Activated T-helper 1 cell treated with anti-CD3 and anti-CD28 coated beads, Interleukin-12 subunit alpha, Interleukin-12 subunit beta, Interleukin-2, Interleukin-4 antibody, amounts not matched to agents 30 ng/mL and 10 ng/mL and 1 ng/mL, durations not matched to agents 14 hours and 24 hours and 36 hours (primary cell): Measurements from ENCODE around the gene TRABD2B. TPM values are rescaled to one million over a fixed set of nuclear protein-coding genes. Genes with fewer than 3 reads are reported as not detected.

Source experiments
- DNase-seq: peaks from one replicate; pipeline ENCODE4 v3.0.0; 2021; ENCODE audit warnings: low spot score
- H3K27ac Mint-ChIP-seq: one replicate; pipeline ENCODE4 v1.8.0; 2021; ENCODE audit warnings: mild to moderate bottlenecking, mixed read lengths
- H3K27me3 Mint-ChIP-seq: one replicate; pipeline ENCODE4 v1.8.0; 2022; ENCODE audit warnings: mild to moderate bottlenecking, moderate library complexity, mixed read lengths; ENCODE audit not compliant: insufficient read depth
- H3K36me3 Mint-ChIP-seq: one replicate; pipeline ENCODE4 v1.8.0; 2021; ENCODE audit warnings: low read depth, mixed read lengths
- H3K4me1 Mint-ChIP-seq: one replicate; pipeline ENCODE4 v1.8.0; 2021; ENCODE audit warnings: low read depth, mixed read lengths
- H3K4me3 Mint-ChIP-seq: one replicate; pipeline ENCODE4 v1.8.0; 2021; ENCODE audit warnings: mild to moderate bottlenecking, moderate library complexity, mixed read lengths
- H3K9me3 Mint-ChIP-seq: one replicate; pipeline ENCODE4 v1.8.0; 2021; ENCODE audit warnings: mixed read lengths
- intact Hi-C: fragments of 100-400 bp; cut with micrococcal nuclease; formaldehyde crosslinking; loops from one replicate; pipeline ENCODE4 v1.15.1; 2024
- total RNA-seq: library from RNA; stranded (reverse); gene quantifications from 2 replicates; pipeline ENCODE4 v1.2.3, GENCODE V29; 2022

TRABD2B gene
- total RNA-seq, 1 donor from 2014 or later = not detected

- H3K27me3 Mint-ChIP-seq = peaks cover 6% of the 10 kb centered on the region
- H3K27ac Mint-ChIP-seq = no peak overlapping the region
- H3K4me1 Mint-ChIP-seq = no peaks in the 10 kb centered on the region
- no peaks in the 10 kb centered on the region for H3K36me3 Mint-ChIP-seq
- no peak for DNase-seq
- intact Hi-C loops = no loop called here
- no peaks in the 10 kb centered on the region for H3K9me3 Mint-ChIP-seq
- H3K4me3 Mint-ChIP-seq = no peak overlapping the region
Measured at GRCh38 chr1:47764461-47765046, 232.6 kb downstream of the TRABD2B start.

- no peak overlapping the region for H3K4me3 Mint-ChIP-seq
- no peak overlapping the region for H3K27ac Mint-ChIP-seq
- no peaks in the 10 kb centered on the region for H3K36me3 Mint-ChIP-seq
- no peaks in the 10 kb centered on the region for H3K4me1 Mint-ChIP-seq
- no peak for DNase-seq
- no peaks in the 10 kb centered on the region for H3K9me3 Mint-ChIP-seq
- intact Hi-C loops = no loop called here
- peaks cover 6% of the 10 kb centered on the region for H3K27me3 Mint-ChIP-seq
Measured at GRCh38 chr1:47763591-47764171, 233.5 kb downstream of the TRABD2B start.

- Mint-ChIP-seq H3K27me3 (peaks cover 5% of the 10 kb centered on the region), H3K36me3 (no peaks in the 10 kb centered on the region), H3K9me3 (no peaks in the 10 kb centered on the region), H3K4me3 (no peak overlapping the region), H3K27ac (no peak overlapping the region), H3K4me1 (no peaks in the 10 kb centered on the region)
- DNase-seq = no peak
- intact Hi-C loops = no loop called here
Measured at GRCh38 chr1:47761974-47762373, 235.2 kb downstream of the TRABD2B start.

- intact Hi-C loops = no loop called here
- DNase-seq = no peak
- no peak overlapping the region for H3K4me3 Mint-ChIP-seq
- H3K36me3 Mint-ChIP-seq = no peaks in the 10 kb centered on the region
- H3K27me3 Mint-ChIP-seq = peaks cover 5% of the 10 kb centered on the region
- no peaks in the 10 kb centered on the region for H3K9me3 Mint-ChIP-seq
- H3K4me1 Mint-ChIP-seq = no peaks in the 10 kb centered on the region
- H3K27ac Mint-ChIP-seq = no peak overlapping the region
Measured at GRCh38 chr1:47761201-47761930, 235.8 kb downstream of the TRABD2B start.

GRCh38 chr1:47759936-47760629 lies 237.1 kb downstream of the TRABD2B start:
- DNase-seq = no peak
- intact Hi-C loops = no loop called here
- no peak overlapping the region for H3K4me3 Mint-ChIP-seq
- no peaks in the 10 kb centered on the region for H3K9me3 Mint-ChIP-seq
- no peaks in the 10 kb centered on the region for H3K4me1 Mint-ChIP-seq
- no peak overlapping the region for H3K27ac Mint-ChIP-seq
- peaks cover 5% of the 10 kb centered on the region for H3K27me3 Mint-ChIP-seq
- H3K36me3 Mint-ChIP-seq = no peaks in the 10 kb centered on the region

GRCh38 chr1:47759251-47759935 lies 237.8 kb downstream of the TRABD2B start:
- no peak overlapping the region for H3K4me3 Mint-ChIP-seq
- no peaks in the 10 kb centered on the region for H3K9me3 Mint-ChIP-seq
- no peak overlapping the region for H3K27ac Mint-ChIP-seq
- peaks cover 8% of the 10 kb centered on the region for H3K27me3 Mint-ChIP-seq
- no peak for DNase-seq
- intact Hi-C loops = no loop called here
- no peaks in the 10 kb centered on the region for H3K4me1 Mint-ChIP-seq
- H3K36me3 Mint-ChIP-seq = no peaks in the 10 kb centered on the region

- Mint-ChIP-seq H3K36me3 (no peaks in the 10 kb centered on the region), H3K4me3 (no peak overlapping the region), H3K27me3 (peaks cover 8% of the 10 kb centered on the region), H3K27ac (no peak overlapping the region), H3K9me3 (no peaks in the 10 kb centered on the region), H3K4me1 (no peaks in the 10 kb centered on the region)
- DNase-seq = no peak
- intact Hi-C loops = no loop called here
Measured at GRCh38 chr1:47758341-47759250, 238.6 kb downstream of the TRABD2B start.

- Mint-ChIP-seq H3K27ac (no peak overlapping the region), H3K4me1 (no peaks in the 10 kb centered on the region), H3K36me3 (no peaks in the 10 kb centered on the region), H3K9me3 (no peaks in the 10 kb centered on the region), H3K4me3 (no peak overlapping the region), H3K27me3 (peaks cover 3% of the 10 kb centered on the region)
- DNase-seq = no peak
- intact Hi-C loops = no loop called here
Measured at GRCh38 chr1:47757226-47757975, 239.8 kb downstream of the TRABD2B start.

GRCh38 chr1:47756411-47756810 lies 240.8 kb downstream of the TRABD2B start:
- Mint-ChIP-seq H3K27ac (no peak overlapping the region), H3K27me3 (peaks cover 3% of the 10 kb centered on the region), H3K4me3 (no peak overlapping the region), H3K4me1 (no peaks in the 10 kb centered on the region), H3K36me3 (no peaks in the 10 kb centered on the region), H3K9me3 (no peaks in the 10 kb centered on the region)
- intact Hi-C loops = no loop called here
- no peak for DNase-seq

- no peak for DNase-seq
- no peaks in the 10 kb centered on the region for H3K36me3 Mint-ChIP-seq
- H3K9me3 Mint-ChIP-seq = no peaks in the 10 kb centered on the region
- no peak overlapping the region for H3K27ac Mint-ChIP-seq
- no peak overlapping the region for H3K4me3 Mint-ChIP-seq
- no peaks in the 10 kb centered on the region for H3K4me1 Mint-ChIP-seq
- intact Hi-C loops = no loop called here
- peaks cover 3% of the 10 kb centered on the region for H3K27me3 Mint-ChIP-seq
Measured at GRCh38 chr1:47756006-47756405, 241.2 kb downstream of the TRABD2B start.

GRCh38 chr1:47755101-47755990 lies 241.8 kb downstream of the TRABD2B start:
- intact Hi-C loops = no loop called here
- Mint-ChIP-seq H3K27me3 (peaks cover 3% of the 10 kb centered on the region), H3K4me1 (no peaks in the 10 kb centered on the region), H3K27ac (no peak overlapping the region), H3K4me3 (no peak overlapping the region), H3K9me3 (no peaks in the 10 kb centered on the region), H3K36me3 (no peaks in the 10 kb centered on the region)
- DNase-seq = peak; percentile 22
